RWPE2 (cell line): ENCODE data around the gene PARVB.

Source experiments
- ATAC-seq: fragments of 200-7000 bp; cut with Tn5 transposase; 3 replicates; pipeline ENCODE4 v1.9.1; 2021; ENCODE audit warnings: low read depth
- DNase-seq: peaks from one replicate; pipeline ENCODE4 v3.0.0-alpha.2; 2020; ENCODE audit warnings: low spot score
- H3K27ac ChIP-seq: fragments of 450-650 bp; 2 replicates; pipeline ENCODE4 v1.5.1; 2017; ENCODE audit warnings: mild to moderate bottlenecking; ENCODE audit not compliant: poor library complexity, severe bottlenecking
- H3K27me3 ChIP-seq: fragments of 250-450 bp; sonication (Bioruptor Pico); 2 replicates; pipeline ENCODE4 v1.5.1; 2021; ENCODE audit warnings: mild to moderate bottlenecking, moderate library complexity; ENCODE audit not compliant: insufficient read depth, poor library complexity, severe bottlenecking
- H3K36me3 ChIP-seq: fragments of 250-450 bp; sonication (Bioruptor Pico); 2 replicates; pipeline ENCODE4 v1.5.1; 2020; ENCODE audit warnings: low read depth, mild to moderate bottlenecking, moderate library complexity
- H3K4me1 ChIP-seq: fragments of 250-450 bp; sonication (Bioruptor Pico); 2 replicates; pipeline ENCODE4 v1.5.1; 2021; ENCODE audit warnings: mild to moderate bottlenecking, moderate library complexity; ENCODE audit not compliant: insufficient read depth, poor library complexity, severe bottlenecking
- H3K4me3 ChIP-seq: fragments of 250-450 bp; sonication (Bioruptor Pico); 2 replicates; pipeline ENCODE4 v1.5.1; 2021; ENCODE audit warnings: mild to moderate bottlenecking, moderate library complexity; ENCODE audit not compliant: severe bottlenecking
- H3K9me3 ChIP-seq: fragments of 250-450 bp; sonication (Bioruptor Pico); 2 replicates; pipeline ENCODE4 v1.5.1; 2021; ENCODE audit warnings: mild to moderate bottlenecking, moderate library complexity; ENCODE audit not compliant: severe bottlenecking
- TF ChIP-seq, protein P1 (sequence below): fragments of 450-650 bp; IDR thresholded peaks from one replicate; pipeline ENCODE4 v1.5.1; 2017; ENCODE audit warnings: mild to moderate bottlenecking, moderate library complexity; ENCODE audit not compliant: poor library complexity, severe bottlenecking

Gene PARVB

GRCh38 chr22:44203203-44203602 lies 179.1 kb downstream of the PARVB start:
- H3K36me3 ChIP-seq = no peaks in the 10 kb centered on the region
- no peak overlapping the region for H3K27ac ChIP-seq
- TF ChIP-seq, protein P1, sequence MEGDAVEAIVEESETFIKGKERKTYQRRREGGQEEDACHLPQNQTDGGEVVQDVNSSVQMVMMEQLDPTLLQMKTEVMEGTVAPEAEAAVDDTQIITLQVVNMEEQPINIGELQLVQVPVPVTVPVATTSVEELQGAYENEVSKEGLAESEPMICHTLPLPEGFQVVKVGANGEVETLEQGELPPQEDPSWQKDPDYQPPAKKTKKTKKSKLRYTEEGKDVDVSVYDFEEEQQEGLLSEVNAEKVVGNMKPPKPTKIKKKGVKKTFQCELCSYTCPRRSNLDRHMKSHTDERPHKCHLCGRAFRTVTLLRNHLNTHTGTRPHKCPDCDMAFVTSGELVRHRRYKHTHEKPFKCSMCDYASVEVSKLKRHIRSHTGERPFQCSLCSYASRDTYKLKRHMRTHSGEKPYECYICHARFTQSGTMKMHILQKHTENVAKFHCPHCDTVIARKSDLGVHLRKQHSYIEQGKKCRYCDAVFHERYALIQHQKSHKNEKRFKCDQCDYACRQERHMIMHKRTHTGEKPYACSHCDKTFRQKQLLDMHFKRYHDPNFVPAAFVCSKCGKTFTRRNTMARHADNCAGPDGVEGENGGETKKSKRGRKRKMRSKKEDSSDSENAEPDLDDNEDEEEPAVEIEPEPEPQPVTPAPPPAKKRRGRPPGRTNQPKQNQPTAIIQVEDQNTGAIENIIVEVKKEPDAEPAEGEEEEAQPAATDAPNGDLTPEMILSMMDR = no peak
- H3K9me3 ChIP-seq = no peaks in the 10 kb centered on the region
- ATAC-seq (no peak), DNase-seq (no peak)
- peaks cover 10% of the 10 kb centered on the region for H3K27me3 ChIP-seq
- no peaks in the 10 kb centered on the region for H3K4me1 ChIP-seq
- H3K4me3 ChIP-seq = no peak overlapping the region

DNA sequence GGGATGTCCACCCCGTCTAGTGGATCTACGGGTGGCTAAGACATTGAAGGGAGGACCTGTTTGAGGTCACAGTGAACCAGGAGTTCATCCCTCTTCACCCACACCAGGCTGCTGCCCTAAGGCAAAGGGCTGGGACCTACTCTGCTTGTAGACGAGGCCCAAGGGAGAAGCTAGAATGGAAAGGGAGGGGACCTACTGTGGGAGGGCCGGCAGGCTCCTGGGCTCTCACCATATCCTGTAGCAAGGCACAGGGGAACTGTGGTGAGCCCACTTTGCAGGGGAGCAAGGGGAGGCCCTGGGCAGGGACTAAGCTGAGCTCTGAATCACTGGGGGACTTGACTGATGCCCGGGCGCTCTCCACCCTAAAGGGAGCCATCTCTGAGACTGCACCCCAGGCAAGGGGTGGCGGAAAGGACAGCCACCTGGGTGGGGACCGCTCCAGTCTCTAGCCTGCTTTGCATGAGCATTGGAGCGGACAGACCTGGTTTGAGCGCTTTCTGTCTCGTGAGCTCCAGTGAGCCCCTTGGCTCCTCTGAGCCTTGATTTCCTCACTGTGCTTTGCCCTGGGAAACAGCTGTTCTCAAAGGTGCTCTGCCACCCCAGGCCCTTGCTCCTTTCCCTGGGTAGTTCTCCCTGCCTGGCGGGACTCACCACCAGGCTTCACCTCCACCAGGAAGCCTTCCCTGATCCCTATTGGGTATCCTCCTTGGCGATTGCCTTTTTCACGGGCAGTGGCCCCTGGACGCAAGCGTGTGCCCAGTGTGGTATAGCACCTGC lies 180.8 kb downstream of the PARVB start:
- H3K27ac ChIP-seq = no peak overlapping the region
- no peaks in the 10 kb centered on the region for H3K36me3 ChIP-seq
- no peak overlapping the region for H3K4me3 ChIP-seq
- H3K27me3 ChIP-seq = peaks cover 7% of the 10 kb centered on the region
- no peak for ATAC-seq
- no peak for DNase-seq
- H3K9me3 ChIP-seq = peaks cover 2% of the 10 kb centered on the region
- no peaks in the 10 kb centered on the region for H3K4me1 ChIP-seq
- TF ChIP-seq, protein P1 = no peak

- Histone ChIP-seq H3K4me3 (no peak overlapping the region), H3K27me3 (peaks cover 7% of the 10 kb centered on the region), H3K4me1 (no peaks in the 10 kb centered on the region), H3K36me3 (no peaks in the 10 kb centered on the region), H3K9me3 (peaks cover 2% of the 10 kb centered on the region), H3K27ac (no peak overlapping the region)
- no peak for DNase-seq
- TF ChIP-seq, protein P1 = no peak
- no peak for ATAC-seq
Observed at GRCh38 chr22:44205516-44206329, 181.6 kb downstream of the PARVB start.

- ATAC-seq (no peak), DNase-seq (no peak)
- Histone ChIP-seq H3K36me3 (no peaks in the 10 kb centered on the region), H3K27ac (no peak overlapping the region), H3K27me3 (peaks cover 7% of the 10 kb centered on the region), H3K4me1 (no peaks in the 10 kb centered on the region), H3K4me3 (no peak overlapping the region), H3K9me3 (peaks cover 2% of the 10 kb centered on the region)
- TF ChIP-seq, protein P1 = no peak
Observed at GRCh38 chr22:44206330-44206645, 182.2 kb downstream of the PARVB start.

- Histone ChIP-seq H3K27me3 (peaks cover 7% of the 10 kb centered on the region), H3K27ac (no peak overlapping the region), H3K4me1 (no peaks in the 10 kb centered on the region), H3K36me3 (no peaks in the 10 kb centered on the region), H3K4me3 (no peak overlapping the region), H3K9me3 (peaks cover 2% of the 10 kb centered on the region)
- ATAC-seq (no peak), DNase-seq (no peak)
- TF ChIP-seq, protein P1 = no peak
Observed at GRCh38 chr22:44206696-44207095, 182.6 kb downstream of the PARVB start.
